ENCODE data around the gene TCEANC2. TPM values are rescaled to one million over a fixed set of nuclear protein-coding genes. Genes with fewer than 3 reads are reported as not detected.
"Not testable (repeated sequence)": the region's sequence is repeated elsewhere in the genome, so short reads cannot be mapped to it uniquely, and the experiment has no call there.

TCEANC2 gene
- total RNA-seq, 2 experiments from 2014 or later: 2.3 to 2.7 TPM

DNA sequence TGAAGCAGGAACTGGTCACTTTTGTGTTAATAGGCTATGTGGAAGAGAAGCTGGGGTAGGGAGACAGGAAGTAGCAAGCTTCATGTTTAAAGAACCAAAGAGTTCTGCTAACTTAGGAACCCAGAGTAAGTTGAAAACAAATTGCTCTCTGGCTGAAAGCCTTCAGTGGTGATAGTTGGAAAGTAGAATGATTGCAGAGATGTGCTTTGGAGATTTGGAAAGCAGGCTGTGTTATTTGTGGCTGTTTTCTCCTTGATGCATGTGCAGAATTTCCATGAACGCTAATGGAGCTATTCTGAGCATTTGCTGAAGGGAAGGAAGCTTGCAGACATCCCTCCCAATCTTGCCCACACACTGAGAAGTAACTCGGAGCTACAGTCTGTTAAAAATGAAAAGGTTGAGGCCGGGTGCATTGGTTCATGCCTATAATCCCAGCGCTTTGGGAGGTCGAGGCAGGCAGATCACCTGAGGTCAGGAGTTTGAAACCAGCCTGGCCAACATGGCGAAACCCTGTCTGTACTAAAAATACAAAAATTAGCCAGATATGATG lies 45.7 kb downstream of the TCEANC2 start:
- CTCF ChIA-PET: no interaction called here
- peaks cover 57% of the 10 kb centered on the region for H3K36me3 Mint-ChIP-seq (ENCODE audit: low read depth)
- H3K27me3 ChIP-seq (ENCODE audit: control insufficient read depth in 1 of 2, insufficient read depth in 2 of 2, low read length in 2 of 2): no peaks in the 10 kb centered on the region

DNA sequence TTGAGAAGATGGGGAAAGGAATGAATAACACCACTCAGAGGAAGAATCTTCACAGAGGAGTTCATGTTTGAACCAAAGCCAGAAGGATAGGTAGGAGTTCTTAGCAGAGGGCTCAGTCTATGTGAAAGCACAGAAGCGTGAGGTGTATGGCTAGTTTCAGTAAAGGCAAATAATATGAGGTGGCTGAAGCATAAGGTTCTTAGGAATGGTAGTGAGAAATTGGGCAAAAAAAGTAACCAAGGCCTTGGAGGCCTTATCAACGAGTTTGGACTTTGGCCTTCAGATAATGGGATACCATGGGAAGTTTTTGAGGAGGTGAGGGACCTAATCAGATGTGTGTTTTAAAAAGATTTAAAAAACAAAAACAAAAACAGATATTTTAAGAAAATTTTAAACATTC lies 47.1 kb downstream of the TCEANC2 start:
- POLR2A ChIA-PET: no interaction called here
- ATAC-seq (ENCODE audit: poor library complexity): no peak
- intact Hi-C loops (cut with DNase I, micrococcal nuclease): no loop called here

More for the DNA sequence above, 45.7 kb downstream of the TCEANC2 start:
- no peak for DNase-seq
- peaks cover 23% of the 10 kb centered on the region for H3K36me3 ChIP-seq (ENCODE audit: insufficient read depth, low read length)
- H3K4me3 ChIP-seq (ENCODE audit: low read length): no peak overlapping the region
- no peak for TF ChIP-seq CTCF (IDR thresholded peaks at IDR 0.05)
- Mint-ChIP-seq H3K27me3 (no peaks in the 10 kb centered on the region), H3K4me1 (ENCODE audit: low read depth) (no peaks in the 10 kb centered on the region), H3K4me3 (no peak overlapping the region), H3K27ac (no peak overlapping the region), H3K9me3 (peaks cover 2% of the 10 kb centered on the region)
- H3K4me1 ChIP-seq (ENCODE audit: insufficient read depth, low read length): no peaks in the 10 kb centered on the region
- no peaks in the 10 kb centered on the region for H3K9me3 ChIP-seq (ENCODE audit: control insufficient read depth in 1 of 2, insufficient read depth in 1 of 2, low read length in 2 of 2)
- no peak overlapping the region for H3K27ac ChIP-seq (ENCODE audit: low read depth in 1 of 2, low read length in 2 of 2)
- POLR2A ChIA-PET: no interaction called here
- intact Hi-C loops (cut with DNase I, micrococcal nuclease): no loop called here
- ATAC-seq (ENCODE audit: poor library complexity): no peak

DNA sequence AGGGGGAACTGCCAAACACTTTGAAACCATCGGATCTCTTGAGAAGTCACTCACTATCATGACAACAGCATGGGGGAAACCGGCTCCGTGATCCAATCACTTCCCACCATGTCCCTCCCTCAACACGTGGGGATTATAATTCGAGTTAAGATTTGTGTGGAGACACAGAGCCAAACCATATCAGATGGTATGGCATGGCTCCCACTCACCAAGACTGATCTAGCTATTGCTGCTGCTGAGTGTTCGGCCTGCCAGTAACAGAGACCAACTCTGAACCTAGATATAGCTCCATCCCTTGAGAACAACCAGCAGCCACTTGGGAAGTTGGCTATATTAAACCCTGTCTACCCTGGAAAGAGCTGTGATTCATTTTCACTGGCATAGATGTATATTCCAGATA lies 50.0 kb downstream of the TCEANC2 start:
- H3K27me3 ChIP-seq (ENCODE audit: control insufficient read depth in 1 of 2, insufficient read depth in 2 of 2, low read length in 2 of 2): no peaks in the 10 kb centered on the region
- intact Hi-C loops (cut with DNase I, micrococcal nuclease): no loop called here
- CTCF ChIA-PET: interaction anchor here (1.4 kb wide), 1 partner anchor 21 kb away, joined by 3 read pairs; no protein-coding TSS in a partner anchor
- TF ChIP-seq CTCF (IDR thresholded peaks at IDR 0.05): no peak
- Mint-ChIP-seq H3K4me3 (no peak overlapping the region), H3K9me3 (peaks cover 2% of the 10 kb centered on the region), H3K27me3 (no peaks in the 10 kb centered on the region), H3K27ac (no peak overlapping the region), H3K4me1 (ENCODE audit: low read depth) (no peaks in the 10 kb centered on the region), H3K36me3 (ENCODE audit: low read depth) (peaks cover 24% of the 10 kb centered on the region)
- peaks cover 11% of the 10 kb centered on the region for H3K36me3 ChIP-seq (ENCODE audit: insufficient read depth, low read length)
- DNase-seq (no peak), ATAC-seq (ENCODE audit: poor library complexity) (no peak)
- no peaks in the 10 kb centered on the region for H3K9me3 ChIP-seq (ENCODE audit: control insufficient read depth in 1 of 2, insufficient read depth in 1 of 2, low read length in 2 of 2)
- H3K4me1 ChIP-seq (ENCODE audit: insufficient read depth, low read length): no peaks in the 10 kb centered on the region
- POLR2A ChIA-PET: no interaction called here
- H3K27ac ChIP-seq (ENCODE audit: low read depth in 1 of 2, low read length in 2 of 2): no peak overlapping the region
- no peak overlapping the region for H3K4me3 ChIP-seq (ENCODE audit: low read length)

More for the DNA sequence above, 47.1 kb downstream of the TCEANC2 start:
- Mint-ChIP-seq H3K27ac (no peak overlapping the region), H3K9me3 (peaks cover 2% of the 10 kb centered on the region), H3K36me3 (ENCODE audit: low read depth) (peaks cover 53% of the 10 kb centered on the region), H3K4me3 (no peak overlapping the region), H3K27me3 (no peaks in the 10 kb centered on the region), H3K4me1 (ENCODE audit: low read depth) (no peaks in the 10 kb centered on the region)
- Histone ChIP-seq H3K36me3 (ENCODE audit: insufficient read depth, low read length) (peaks cover 21% of the 10 kb centered on the region), H3K4me3 (ENCODE audit: low read length) (no peak overlapping the region), H3K27ac (ENCODE audit: low read depth in 1 of 2, low read length in 2 of 2) (no peak overlapping the region), H3K9me3 (ENCODE audit: control insufficient read depth in 1 of 2, insufficient read depth in 1 of 2, low read length in 2 of 2) (no peaks in the 10 kb centered on the region), H3K27me3 (ENCODE audit: control insufficient read depth in 1 of 2, insufficient read depth in 2 of 2, low read length in 2 of 2) (no peaks in the 10 kb centered on the region), H3K4me1 (ENCODE audit: insufficient read depth, low read length) (no peaks in the 10 kb centered on the region)
- no peak for TF ChIP-seq CTCF (IDR thresholded peaks at IDR 0.05)
- no peak for DNase-seq
- CTCF ChIA-PET: interaction anchor here (0.6 kb wide), 1 partner anchor 1809 kb away, joined by 3 read pairs; no protein-coding TSS in a partner anchor

- H3K27ac Mint-ChIP-seq, POLR2A ChIA-PET: not testable (repeated sequence)
Observed at GRCh38 chr1:54104613-54105012, 51.2 kb downstream of the TCEANC2 start.

More at GRCh38 chr1:54104613-54105012, 51.2 kb downstream of the TCEANC2 start:
- H3K4me3 Mint-ChIP-seq; DNase-seq; H3K9me3 ChIP-seq (ENCODE audit: control insufficient read depth in 1 of 2, insufficient read depth in 1 of 2, low read length in 2 of 2); H3K4me1 ChIP-seq (ENCODE audit: insufficient read depth, low read length); H3K27me3 Mint-ChIP-seq; H3K4me3 ChIP-seq (ENCODE audit: low read length); H3K27ac ChIP-seq (ENCODE audit: low read depth in 1 of 2, low read length in 2 of 2); ATAC-seq (ENCODE audit: poor library complexity); H3K4me1 Mint-ChIP-seq (ENCODE audit: low read depth); intact Hi-C loops (cut with DNase I, micrococcal nuclease); H3K36me3 ChIP-seq (ENCODE audit: insufficient read depth, low read length); CTCF ChIA-PET; H3K9me3 Mint-ChIP-seq; H3K27me3 ChIP-seq (ENCODE audit: control insufficient read depth in 1 of 2, insufficient read depth in 2 of 2, low read length in 2 of 2): not testable (repeated sequence)
- peaks cover 14% of the 10 kb centered on the region for H3K36me3 Mint-ChIP-seq (ENCODE audit: low read depth)

Measured in CD4-positive, alpha-beta T cell (primary cell).